ENCODE measurements around the gene STPG3.

Gene STPG3

GRCh38 chr9:137221506-137222111 lies 29.5 kb upstream of the STPG3 start:
- in situ Hi-C loops (cut with MboI; ENCODE audit: low sequenced_read_pairs): no loop called here

DNA sequence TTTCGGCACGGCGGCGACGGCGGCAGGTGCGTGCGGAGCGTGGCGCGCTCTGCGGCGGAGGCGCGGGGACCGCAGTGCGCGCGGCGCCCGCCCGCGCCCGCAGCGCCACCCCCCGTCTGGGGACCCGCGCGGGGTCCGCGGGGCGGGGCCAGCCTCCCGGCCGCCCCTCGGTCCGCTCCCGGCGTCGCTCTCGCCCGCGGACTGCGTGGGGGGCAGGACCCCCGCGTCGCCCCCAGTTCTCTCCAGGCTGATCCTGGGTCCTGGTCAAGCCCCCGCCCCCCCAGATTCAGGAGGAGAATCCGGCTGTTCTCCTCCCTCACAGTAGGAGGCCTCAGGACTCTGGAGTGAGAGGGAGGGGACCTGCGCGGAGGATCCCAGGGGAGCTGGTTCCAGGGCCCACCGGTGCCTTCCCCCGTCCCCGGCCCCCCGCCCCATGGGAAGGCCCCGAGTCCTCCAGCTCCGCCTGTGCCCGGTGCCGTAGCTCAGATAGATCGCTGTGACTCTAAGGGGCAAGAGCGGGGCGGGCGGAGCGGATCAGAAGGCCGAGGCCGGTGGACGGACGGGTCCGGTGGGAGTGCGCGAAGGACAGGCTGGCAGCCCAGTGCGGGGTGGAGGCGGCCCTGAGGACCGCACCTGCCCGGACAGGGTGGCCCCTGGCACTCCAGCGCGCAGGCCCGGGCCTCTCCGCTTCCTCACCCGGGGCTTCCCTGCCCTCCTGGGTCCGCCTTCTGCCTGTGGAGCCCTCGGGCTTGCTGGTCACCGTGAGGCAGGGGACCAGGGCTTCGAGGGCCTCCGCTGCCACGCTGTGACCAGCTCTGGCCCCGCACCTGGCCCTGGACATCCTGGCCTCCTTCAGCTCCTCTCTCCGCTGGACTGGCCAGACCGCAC lies 28.7 kb upstream of the STPG3 start, which contains the start of gene RNF208:
Gene RNF208 (minus strand): TSS at position 51 of the 888 bp plus-strand sequence. CDS start 1,028 bp downstream, outside the sequence.
- in situ Hi-C loops (cut with MboI; ENCODE audit: low sequenced_read_pairs): no loop called here

- in situ Hi-C loops (cut with MboI; ENCODE audit: low sequenced_read_pairs): no loop called here
Measured at GRCh38 chr9:137223078-137223970, 27.8 kb upstream of the STPG3 start.

- in situ Hi-C loops (cut with MboI; ENCODE audit: low sequenced_read_pairs): no loop called here
Measured at GRCh38 chr9:137224830-137225694, 26.0 kb upstream of the STPG3 start, which contains the start of gene CYSRT1. CYSRT1 (plus strand) TSS chr9:137225174; CDS start chr9:137225622, 448 bp downstream.

- in situ Hi-C loops (cut with MboI; ENCODE audit: low sequenced_read_pairs): no loop called here
Measured at GRCh38 chr9:137225699-137226331, 25.3 kb upstream of the STPG3 start.

- in situ Hi-C loops (cut with MboI; ENCODE audit: low sequenced_read_pairs): no loop called here
Measured at GRCh38 chr9:137226338-137227053, 24.6 kb upstream of the STPG3 start.

- in situ Hi-C loops (cut with MboI; ENCODE audit: low sequenced_read_pairs): no loop called here
Measured at GRCh38 chr9:137227054-137227852, 23.8 kb upstream of the STPG3 start, which contains the start of gene RNF224. RNF224 (plus strand) TSS chr9:137227502; CDS start chr9:137228336, 834 bp downstream.

GRCh38 chr9:137227853-137228505 lies 23.1 kb upstream of the STPG3 start:
- in situ Hi-C loops (cut with MboI; ENCODE audit: low sequenced_read_pairs): no loop called here

GRCh38 chr9:137228506-137228967 lies 22.5 kb upstream of the STPG3 start:
- in situ Hi-C loops (cut with MboI; ENCODE audit: low sequenced_read_pairs): no loop called here

- in situ Hi-C loops (cut with MboI; ENCODE audit: low sequenced_read_pairs): no loop called here
Measured at GRCh38 chr9:137228968-137229896, 21.9 kb upstream of the STPG3 start.

GRCh38 chr9:137229903-137230704 lies 21.0 kb upstream of the STPG3 start:
- in situ Hi-C loops (cut with MboI; ENCODE audit: low sequenced_read_pairs): loop anchor here (5.0 kb wide), 1 partner anchor 108 kb away; no protein-coding TSS in a partner anchor

GRCh38 chr9:137230705-137231371 lies 20.2 kb upstream of the STPG3 start, which contains the start of gene SLC34A3:
SLC34A3 (plus strand) TSS chr9:137230901; CDS start chr9:137231703, 802 bp downstream.
- in situ Hi-C loops (cut with MboI; ENCODE audit: low sequenced_read_pairs): loop anchor here (5.0 kb wide), 1 partner anchor 109 kb away; no protein-coding TSS in a partner anchor

GRCh38 chr9:137231372-137232039 lies 19.6 kb upstream of the STPG3 start:
- in situ Hi-C loops (cut with MboI; ENCODE audit: low sequenced_read_pairs): loop anchor here (5.0 kb wide), 1 partner anchor 109 kb away; no protein-coding TSS in a partner anchor

GRCh38 chr9:137232101-137232500 lies 19.0 kb upstream of the STPG3 start:
- in situ Hi-C loops (cut with MboI; ENCODE audit: low sequenced_read_pairs): loop anchor here (5.0 kb wide), 1 partner anchor 110 kb away; no protein-coding TSS in a partner anchor

Measured in HL-60/S4 treated with retinoic acid at 250 ng/mL for 4 days and 3 days (cell line).